NB4 (cell line): Measurements from ENCODE around the gene FXYD7.
"Not testable (repeated sequence)": the region's sequence is repeated elsewhere in the genome, so short reads cannot be mapped to it uniquely, and the experiment has no call there.

ENCODE experiments used
- DNase-seq: peaks from one replicate; pipeline ENCODE4 v3.0.0; 2010; ENCODE audit warnings: low read depth
- H3K4me3 ChIP-seq: one replicate; pipeline ENCODE4 v1.5.1; 2011; ENCODE audit warnings: mild to moderate bottlenecking, low read depth, low read length, moderate library complexity
- CTCF ChIP-seq: IDR thresholded peaks from one replicate; pipeline ENCODE4 v1.5.1; 2012; ENCODE audit warnings: low read depth, low read length
- MAX ChIP-seq: IDR thresholded peaks from 2 replicates; pipeline ENCODE4 v1.6.1; 2011; ENCODE audit warnings: low read depth, low read length
- MYC ChIP-seq: IDR thresholded peaks from 2 replicates; pipeline ENCODE4 v1.6.1; 2011; ENCODE audit warnings: low read depth, low read length
- POLR2A ChIP-seq: IDR thresholded peaks from 2 replicates; pipeline ENCODE4 v1.6.1; 2011; ENCODE audit warnings: mild to moderate bottlenecking; ENCODE audit not compliant: insufficient read length; ENCODE audit errors: extremely low read depth

Gene FXYD7

GRCh38 chr19:35194012-35194984 is 51.2 kb downstream of the FXYD7 start:
- no peak for DNase-seq
- no peak overlapping the region for H3K4me3 ChIP-seq
- TF ChIP-seq MYC (no peak), MAX (no peak), POLR2A (no peak), CTCF (no peak)

GRCh38 chr19:35195830-35196229 is 52.8 kb downstream of the FXYD7 start:
- DNase-seq = no peak
- TF ChIP-seq MYC (no peak), MAX (no peak), POLR2A (no peak)
- no peak overlapping the region for H3K4me3 ChIP-seq

- DNase-seq = not testable (repeated sequence)
Measured at GRCh38 chr19:35196861-35197260, 53.8 kb downstream of the FXYD7 start.

GRCh38 chr19:35199481-35199880 is 56.4 kb downstream of the FXYD7 start:
- no peak for TF ChIP-seq CTCF
- no peak for TF ChIP-seq MAX
- no peak overlapping the region for H3K4me3 ChIP-seq
- no peak for DNase-seq

More at GRCh38 chr19:35196861-35197260, 53.8 kb downstream of the FXYD7 start:
- H3K4me3 ChIP-seq = not testable (repeated sequence)

GRCh38 chr19:35202722-35203688 is 60.0 kb downstream of the FXYD7 start:
- DNase-seq = no peak
- H3K4me3 ChIP-seq = no peak overlapping the region
- TF ChIP-seq MAX (no peak), POLR2A (no peak), CTCF (no peak), MYC (no peak)
